Fibroblast of mammary gland (primary cell): ENCODE data around the gene CCDC186.

Experiments
- DNase-seq: peaks from one replicate; pipeline ENCODE4 v3.0.0-alpha.2; 2010; ENCODE audit warnings: low read depth
- H3K4me3 ChIP-seq: 2 replicates; pipeline ENCODE4 v1.5.1; 2011; ENCODE audit warnings: low read depth, mild to moderate bottlenecking, low read length, moderate library complexity; ENCODE audit not compliant: control insufficient read depth
- CTCF ChIP-seq: conservative IDR thresholded peaks from 2 replicates; pipeline ENCODE4 v1.5.1; 2011; ENCODE audit warnings: low read depth, low read length, inconsistent platforms; ENCODE audit not compliant: control insufficient read depth, insufficient read depth

Gene CCDC186

GRCh38 chr10:114208351-114208750, 34.3 kb upstream of the CCDC186 start:
- no peak for TF ChIP-seq CTCF
- no peak overlapping the region for H3K4me3 ChIP-seq
- no peak for DNase-seq

GRCh38 chr10:114207349-114207748, 33.3 kb upstream of the CCDC186 start:
- TF ChIP-seq CTCF, result no peak
- no peak for DNase-seq
- H3K4me3 ChIP-seq, result no peak overlapping the region

GRCh38 chr10:114206902-114207301, 32.9 kb upstream of the CCDC186 start:
- TF ChIP-seq CTCF, result no peak

GRCh38 chr10:114202812-114203211, 28.8 kb upstream of the CCDC186 start:
- TF ChIP-seq CTCF, result no peak
- no peak for DNase-seq
- H3K4me3 ChIP-seq, result no peak overlapping the region

More at GRCh38 chr10:114206902-114207301, 32.9 kb upstream of the CCDC186 start:
- no peak overlapping the region for H3K4me3 ChIP-seq
- DNase-seq, result no peak

- no peak for TF ChIP-seq CTCF
- DNase-seq, result no peak
- H3K4me3 ChIP-seq, result no peak overlapping the region
These were observed 25.2 kb upstream of the CCDC186 start for GRCh38 chr10:114199239-114199638.

GRCh38 chr10:114195079-114195478, 21.1 kb upstream of the CCDC186 start:
- H3K4me3 ChIP-seq, result no peak overlapping the region
- no peak for DNase-seq
- no peak for TF ChIP-seq CTCF

GRCh38 chr10:114189700-114190099, 15.7 kb upstream of the CCDC186 start:
- H3K4me3 ChIP-seq, result no peak overlapping the region
- no peak for TF ChIP-seq CTCF
- DNase-seq, result no peak
